Measurements from ENCODE around the gene VIL1.

The VIL1 gene

DNA sequence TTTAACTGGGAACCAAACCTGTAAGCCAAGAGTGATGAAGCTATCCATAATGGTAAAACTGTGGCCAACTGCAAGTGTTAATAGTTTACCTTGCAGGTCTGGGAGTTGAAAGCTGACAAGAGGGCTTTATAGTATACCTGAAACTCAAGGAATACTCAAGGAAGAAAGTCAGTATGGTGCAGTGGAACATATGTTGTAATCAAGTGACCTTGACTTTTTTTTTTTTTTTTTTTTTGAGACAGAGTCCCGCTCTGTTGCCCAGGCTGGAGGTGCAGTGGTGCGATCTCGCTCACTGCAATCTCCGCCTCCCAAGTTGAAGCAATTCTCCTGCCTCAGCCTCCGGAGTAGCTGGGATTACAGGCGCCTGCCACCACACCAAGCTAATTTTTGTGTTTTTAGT lies 27.6 kb downstream of the VIL1 start:
- no peak for DNase-seq

DNA sequence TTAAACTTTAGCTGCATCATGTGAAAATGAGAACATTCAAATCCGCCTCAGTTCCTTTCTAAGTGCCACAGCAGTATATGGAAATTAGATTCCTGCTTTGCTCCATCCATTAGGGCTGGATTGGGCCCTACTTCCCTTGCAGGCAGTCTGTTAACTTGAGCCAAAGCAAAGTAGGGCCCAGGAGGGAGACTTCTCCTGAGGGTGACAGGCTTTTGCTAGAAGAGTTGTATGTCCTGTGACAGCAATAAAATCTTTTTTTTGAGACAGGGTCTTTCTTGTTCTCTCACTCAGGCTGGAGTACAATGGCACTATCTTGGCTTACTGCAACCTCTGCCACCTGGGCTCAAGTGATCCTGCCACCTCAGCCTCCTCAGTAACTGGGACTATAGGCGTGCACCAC lies 28.1 kb downstream of the VIL1 start:
- DNase-seq: no peak

DNA sequence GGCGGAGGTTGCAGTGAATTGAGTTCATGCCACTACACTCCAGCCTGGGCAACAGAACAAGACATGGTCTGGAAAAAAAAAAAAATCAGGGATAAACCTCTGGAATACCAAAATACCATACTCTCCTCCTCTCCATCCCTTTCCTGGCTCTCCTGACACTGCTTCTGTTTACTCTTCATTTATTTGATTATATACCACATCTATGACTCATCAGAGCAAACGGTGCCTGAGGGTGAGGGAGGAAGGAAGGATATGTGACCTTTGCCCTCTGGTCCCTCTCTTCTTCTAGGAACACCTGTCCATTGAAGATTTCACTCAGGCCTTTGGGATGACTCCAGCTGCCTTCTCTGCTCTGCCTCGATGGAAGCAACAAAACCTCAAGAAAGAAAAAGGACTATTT lies 30.0 kb downstream of the VIL1 start:
- DNase-seq: no peak

DNA sequence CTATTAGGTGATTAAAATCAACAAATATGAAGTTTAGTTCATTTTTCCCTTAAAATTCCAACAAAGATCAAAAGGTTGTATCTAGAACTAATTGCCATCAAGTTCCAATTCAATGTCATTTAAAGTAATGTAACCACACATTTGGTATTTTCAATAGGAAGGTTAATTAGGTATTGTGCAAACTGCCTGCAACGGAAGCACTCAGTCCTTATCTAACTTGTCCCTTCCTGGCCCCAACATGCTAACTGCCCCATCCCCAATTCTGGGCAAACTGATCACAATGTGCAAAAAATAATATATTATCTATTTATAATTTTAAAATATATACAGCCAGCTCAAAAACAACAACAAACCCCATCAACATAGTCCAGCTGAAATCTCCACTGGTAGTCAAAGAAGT lies 33.2 kb downstream of the VIL1 start:
- DNase-seq: no peak

DNA sequence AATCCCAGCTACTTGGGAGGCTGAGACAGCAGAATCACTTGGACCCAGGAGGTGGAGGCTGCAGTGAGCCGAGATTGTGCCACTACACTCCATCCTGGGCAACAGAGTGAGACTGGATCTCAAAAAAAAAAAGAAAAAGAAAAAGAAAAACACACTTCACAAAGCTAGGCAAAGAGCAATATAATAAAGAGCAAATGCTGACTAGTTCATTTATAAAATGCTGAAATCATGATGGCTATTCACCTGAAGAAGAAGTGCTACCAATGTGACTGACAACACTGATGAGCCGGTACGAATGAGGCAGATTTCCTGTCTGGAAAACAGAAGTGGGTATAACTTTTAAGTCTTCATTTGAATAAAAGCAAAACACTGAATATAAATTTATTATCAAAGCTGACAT lies 37.9 kb downstream of the VIL1 start:
- DNase-seq: no peak

DNA sequence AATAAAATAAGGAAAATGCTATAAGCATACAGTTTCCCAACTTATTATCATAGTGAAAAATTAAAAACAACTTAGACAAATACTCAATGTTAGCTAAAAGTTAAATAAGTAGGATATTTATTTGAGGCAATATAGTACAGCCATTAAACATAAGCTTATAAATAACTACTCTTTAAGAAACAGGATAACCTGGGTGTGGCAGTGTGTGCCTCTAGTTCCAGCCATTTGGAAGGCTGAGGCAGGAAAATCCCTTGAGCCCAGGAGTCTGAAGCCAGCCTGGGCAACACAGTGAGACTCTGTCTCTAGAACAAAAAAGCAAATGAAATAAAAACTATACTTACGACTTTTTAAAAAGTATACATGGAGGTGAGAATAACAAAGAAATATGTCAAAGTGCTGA lies 39.7 kb downstream of the VIL1 start:
- no peak for DNase-seq

DNA sequence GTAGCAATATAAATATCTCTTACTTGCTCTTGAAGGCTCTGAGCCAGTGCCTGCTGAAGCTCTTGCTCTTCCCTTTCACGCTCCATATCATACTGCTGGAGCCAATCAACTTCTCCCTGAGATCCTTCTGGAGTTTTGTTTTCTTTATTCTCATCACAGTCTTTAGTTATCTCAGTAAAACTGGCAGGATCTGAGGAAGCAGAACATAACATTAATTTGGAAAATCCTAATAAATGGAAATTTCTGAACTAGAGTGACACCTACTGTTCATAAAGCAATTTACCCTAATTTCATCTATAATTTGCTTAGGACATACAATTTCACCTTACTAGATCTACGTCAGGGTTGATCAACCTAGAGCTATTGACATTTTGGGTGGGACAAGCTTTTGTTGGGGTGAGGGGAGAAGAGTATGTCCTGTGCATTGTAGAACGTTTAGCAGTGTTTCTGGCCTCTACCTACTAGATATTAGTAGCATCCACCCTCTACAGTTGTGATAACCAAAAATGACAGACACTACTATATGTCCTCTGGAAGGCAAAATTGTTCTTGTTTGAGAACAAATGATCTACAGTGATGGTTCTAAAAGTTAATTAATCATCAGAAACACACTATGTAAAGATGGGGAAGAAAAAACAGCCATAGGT lies 47.2 kb downstream of the VIL1 start:
- DNase-seq: no peak

DNA sequence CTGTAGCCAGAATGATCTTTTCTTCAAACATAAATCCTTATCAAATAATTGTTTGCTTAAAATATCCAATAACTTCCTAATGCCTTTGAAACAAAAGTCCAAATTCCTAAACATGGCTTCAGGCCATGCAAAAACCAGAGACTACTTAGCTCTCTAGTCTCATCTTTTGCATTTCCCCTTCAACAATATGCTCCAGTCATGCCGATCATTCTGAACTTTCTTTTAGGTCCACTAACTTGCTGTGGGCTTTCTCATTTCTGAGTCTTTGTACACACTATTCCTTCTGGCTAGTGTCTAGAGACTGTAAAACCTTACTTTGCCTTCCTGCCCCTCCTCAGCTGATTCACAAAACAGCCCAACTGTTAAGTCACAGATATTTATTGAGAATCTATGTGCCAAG lies 51.5 kb downstream of the VIL1 start:
- DNase-seq: no peak

DNA sequence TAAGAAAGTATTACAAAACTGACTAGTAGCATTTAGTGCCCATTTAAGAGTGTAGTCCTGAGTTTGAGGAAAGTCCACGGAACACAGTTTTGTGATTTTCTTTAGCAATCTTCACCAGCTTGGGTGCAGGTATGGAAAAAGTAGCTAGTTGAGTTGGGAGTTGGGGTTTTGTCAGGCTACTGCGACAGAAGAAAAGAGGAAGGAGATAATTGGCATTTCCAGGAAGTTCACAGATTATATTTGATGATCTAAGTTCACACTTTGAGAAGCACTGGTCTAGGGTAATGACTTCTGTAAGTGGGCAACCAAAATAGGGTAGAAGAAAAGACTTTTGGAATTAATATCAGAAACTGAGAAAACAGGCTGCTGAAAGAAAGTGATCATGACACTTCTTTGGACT lies 52.1 kb downstream of the VIL1 start:
- no peak for DNase-seq

DNA sequence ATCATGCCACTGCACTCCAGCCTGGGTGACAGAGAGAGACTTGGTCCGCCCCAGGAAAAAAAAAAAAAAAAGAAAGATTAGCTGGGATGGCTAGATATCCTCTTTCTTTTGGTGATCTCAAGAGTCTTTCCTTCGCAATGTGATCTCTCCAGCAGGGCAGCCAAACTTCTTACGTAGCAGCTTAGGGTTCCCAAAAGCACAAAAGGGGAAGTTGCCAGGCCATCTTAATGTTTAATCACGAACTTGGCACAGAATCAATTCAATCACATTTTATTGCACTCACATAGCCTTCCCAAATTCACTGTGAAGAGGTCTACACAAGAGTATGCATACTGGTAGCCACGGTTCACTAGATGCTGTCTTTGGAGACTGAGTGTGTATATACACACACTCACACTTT lies 53.1 kb downstream of the VIL1 start:
- no peak for DNase-seq

DNA sequence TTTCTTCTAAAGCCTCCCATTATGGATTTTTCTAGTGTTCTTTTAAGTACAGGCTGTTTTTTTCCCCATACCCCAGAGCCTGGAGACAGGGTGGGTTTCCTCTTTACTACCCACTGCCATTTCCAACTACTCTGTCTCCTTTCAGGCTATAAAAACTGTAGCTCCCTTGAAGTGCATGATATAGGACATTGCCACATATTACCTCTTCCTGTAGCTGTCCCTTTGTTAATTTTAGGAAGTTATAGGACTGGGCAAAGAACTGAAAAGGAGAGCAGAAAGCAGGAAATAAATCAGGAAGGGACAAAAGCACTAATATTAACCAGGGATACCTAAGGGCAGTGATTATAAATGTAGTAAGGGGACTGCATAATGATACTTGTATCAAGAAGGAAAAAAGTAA lies 54.1 kb downstream of the VIL1 start:
- DNase-seq: no peak

DNA sequence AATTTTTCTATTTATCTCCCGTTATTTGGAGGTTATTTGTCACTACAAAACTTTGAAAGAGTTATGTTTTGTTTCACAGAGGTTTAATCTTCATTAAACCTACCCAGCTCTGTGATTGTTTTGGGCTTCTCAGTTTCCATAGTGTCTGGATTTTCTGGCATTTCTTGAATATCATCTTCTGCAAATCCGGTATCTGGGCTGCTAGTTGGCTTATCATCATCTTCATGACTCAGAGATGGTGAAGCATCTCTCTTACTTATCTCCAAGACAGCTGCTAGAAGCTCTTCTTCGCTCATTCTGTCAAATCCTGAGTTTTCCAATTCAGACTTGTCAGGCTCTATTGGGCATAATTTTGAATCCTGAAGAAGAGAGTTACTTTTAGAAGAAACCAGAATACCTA lies 55.6 kb downstream of the VIL1 start:
- no peak for DNase-seq

DNA sequence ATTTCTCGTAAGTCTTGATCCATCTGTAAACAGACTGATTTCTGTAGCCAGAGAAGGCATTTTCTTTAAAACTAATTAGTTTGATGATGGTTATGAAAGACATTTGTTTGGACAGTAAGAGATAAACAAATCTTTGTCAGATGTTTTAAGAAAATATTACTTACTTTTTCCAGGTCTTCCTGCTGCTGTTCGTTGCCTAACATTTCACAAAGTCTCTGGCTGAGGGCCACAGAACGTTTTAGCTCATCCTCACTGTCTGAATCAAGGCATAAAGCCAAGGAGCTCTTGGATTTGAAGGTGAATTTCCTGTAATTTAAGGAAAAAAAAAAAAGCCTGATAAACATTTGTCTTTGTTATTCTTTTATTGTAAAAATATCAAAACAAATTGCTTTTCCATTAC lies 57.8 kb downstream of the VIL1 start:
- no peak for DNase-seq

DNA sequence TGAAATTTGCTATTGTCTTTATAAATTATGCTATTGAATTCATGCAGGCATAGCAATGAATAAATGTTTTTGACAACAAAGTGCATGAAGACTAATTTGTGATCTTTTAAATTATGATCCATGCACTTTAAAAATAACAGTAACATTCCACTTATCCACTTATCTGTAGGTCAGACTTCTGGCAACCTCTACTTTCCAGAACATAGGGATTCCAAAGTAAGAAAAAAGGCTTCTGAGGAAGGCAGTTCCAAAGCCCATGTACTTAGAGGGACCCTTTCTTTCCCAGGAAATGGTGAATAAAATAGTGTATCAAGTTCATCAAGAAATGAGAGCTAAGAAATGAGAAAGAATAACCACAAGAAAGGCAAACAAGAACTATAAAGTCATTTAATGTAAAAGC lies 58.3 kb downstream of the VIL1 start:
- no peak for DNase-seq

DNA sequence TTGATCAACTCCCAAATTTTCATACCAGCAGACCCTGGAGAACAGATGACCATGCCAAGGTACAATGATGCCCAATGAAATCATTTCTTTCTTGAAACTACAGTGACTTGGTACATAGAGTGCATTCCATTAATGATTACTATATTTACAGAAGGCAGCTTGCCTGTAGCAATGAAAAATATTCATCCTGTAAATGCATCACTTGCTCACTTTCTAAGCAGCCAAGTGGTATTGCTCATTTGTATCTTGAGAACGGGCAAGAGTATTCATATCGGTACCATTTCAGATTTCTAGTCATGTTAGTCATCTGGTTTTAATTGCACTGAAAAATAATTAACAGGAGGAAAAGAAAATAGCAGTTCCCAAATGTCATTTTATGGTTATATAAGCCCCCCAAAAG lies 59.6 kb downstream of the VIL1 start:
- no peak for DNase-seq

DNA sequence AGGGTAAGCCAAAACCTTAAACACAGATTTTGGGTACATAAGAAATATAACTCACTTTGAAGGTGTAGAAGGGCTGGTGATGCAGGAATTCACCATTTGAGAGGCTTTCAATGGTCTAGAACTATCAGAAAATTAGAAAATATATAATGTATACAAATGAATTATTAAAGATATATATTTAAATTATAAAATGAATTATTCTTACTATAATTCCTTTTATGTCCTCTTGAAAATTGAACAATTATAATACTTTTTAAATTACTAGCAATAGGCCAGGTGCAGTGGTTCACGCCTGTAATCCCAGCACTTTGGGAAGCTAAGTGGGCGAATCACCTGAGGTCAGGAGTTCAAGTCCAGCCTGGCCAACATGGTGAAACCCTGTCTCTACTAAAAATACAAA lies 60.7 kb downstream of the VIL1 start:
- DNase-seq: no peak

DNA sequence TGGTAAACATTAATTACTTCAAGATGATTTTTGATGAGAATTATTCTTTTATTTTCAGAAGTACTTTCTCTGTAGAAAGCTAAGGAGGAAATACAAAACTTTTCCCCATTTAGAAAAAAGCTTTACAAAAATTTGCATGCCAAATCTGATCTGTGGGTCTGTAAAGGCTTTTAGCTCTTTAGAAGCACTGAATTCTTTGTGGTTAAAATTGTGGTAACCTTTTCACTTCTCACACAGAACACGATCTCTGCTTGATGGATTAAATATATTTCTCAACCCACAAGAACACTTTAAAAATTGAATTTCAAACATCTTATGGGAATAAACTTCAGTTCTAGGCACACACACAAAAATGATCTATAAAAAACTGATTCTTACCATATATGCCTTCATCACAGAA lies 63.7 kb downstream of the VIL1 start:
- no peak for DNase-seq

DNA sequence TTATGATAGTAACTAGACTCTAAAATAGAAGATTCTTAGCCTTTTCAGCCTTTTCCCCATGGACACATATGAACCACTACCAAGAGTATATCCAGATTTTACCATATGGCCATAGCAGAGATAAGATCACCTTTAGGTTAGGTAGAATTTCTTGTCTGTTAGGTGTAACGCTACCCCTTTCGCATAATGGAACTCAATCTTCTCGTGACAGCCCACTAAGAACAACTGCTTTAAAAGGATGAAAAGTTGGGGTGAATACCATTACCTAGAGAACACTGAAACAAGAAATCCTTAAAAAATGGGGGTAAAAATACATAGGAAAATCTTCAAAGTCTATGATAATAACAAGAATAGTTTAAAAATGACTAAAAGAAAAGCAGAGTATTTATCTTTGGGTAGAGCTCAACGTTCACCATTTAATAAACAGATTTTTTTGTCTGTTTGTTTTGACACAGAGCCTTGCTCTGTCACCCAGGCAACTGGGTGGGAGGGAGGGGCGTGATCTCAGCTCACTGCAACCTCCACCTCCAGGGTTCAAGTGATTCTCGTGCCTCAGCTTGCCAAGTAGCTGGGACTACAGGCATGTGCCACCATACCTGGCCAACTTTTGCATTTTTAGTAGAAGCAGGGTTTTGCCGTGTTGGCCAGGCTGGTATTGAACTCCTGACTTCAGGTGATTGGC lies 67.2 kb downstream of the VIL1 start:
- DNase-seq: no peak

DNA sequence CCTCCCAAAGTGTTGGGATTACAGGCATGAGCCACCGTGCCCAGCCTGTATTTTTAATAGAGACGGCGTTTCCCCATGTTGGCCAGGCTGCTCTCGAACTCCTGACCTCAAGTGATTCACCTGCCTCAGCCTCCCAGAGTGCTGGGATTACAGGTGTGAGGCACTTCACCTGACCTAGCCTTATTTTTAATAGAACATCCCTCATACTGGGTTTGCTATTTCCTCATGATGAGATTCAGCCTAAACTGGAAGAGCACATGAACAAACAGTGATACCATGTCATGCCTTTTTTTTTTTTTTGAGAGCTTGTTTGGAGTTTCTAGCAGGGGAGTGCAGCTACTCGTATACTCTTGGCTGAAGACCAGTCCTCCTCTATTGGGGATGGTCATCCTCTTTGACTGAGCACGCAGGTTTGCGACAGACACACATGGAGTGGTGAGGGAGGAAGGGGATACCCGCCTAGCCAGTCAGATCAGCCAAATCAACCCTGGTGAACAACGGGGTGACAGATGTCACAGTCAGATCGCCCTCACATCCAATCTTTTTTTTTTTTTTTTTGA lies 81.7 kb downstream of the VIL1 start:
- DNase-seq: no peak

DNA sequence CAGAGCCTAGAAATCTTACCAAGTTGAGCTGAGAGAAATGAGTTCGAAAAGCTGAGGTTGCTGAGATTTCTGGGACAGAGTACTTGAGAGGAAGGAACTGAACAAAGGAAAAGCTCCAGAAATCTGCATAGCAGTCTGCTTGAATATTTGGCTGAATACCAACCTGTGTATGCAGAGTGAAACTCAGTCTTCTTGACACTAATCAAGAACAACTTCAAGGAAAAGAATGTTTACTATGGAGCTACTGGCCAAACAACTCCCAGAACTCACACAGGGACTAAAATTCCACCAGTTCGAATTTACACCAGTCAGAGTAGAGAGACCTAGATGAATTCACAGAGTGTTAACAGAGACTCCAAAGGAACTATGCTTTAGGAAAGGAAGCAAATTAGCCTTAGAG lies 82.7 kb downstream of the VIL1 start:
- DNase-seq: no peak
